HEK293 (cell line): Measurements from ENCODE around the gene ARL13A.

Experiments used
- CTCF ChIA-PET: fragments of 350-600 bp; formaldehyde crosslinking; extraction: SDS; loops from one replicate; lab custom pipeline; 2021; ENCODE audit warnings: antibody characterized with exemption; lab: Yijun Ruan, JAX
- POLR2A ChIA-PET: fragments of 300-600 bp; formaldehyde crosslinking; extraction: SDS; loops from one replicate; lab custom pipeline; 2020; ENCODE audit warnings: antibody characterized with exemption, inconsistent platforms; lab: Yijun Ruan, JAX
- H3K27ac ChIP-seq: fragments of 200-500 bp; sonication (Bioruptor generic); 2 replicates; pipeline ENCODE4 v1.5.1; 2014; ENCODE audit warnings: low read depth, low read length, control low read depth, inconsistent platforms; ENCODE audit errors: extremely low read depth
- H3K36me3 ChIP-seq, 2 experiments: fragments of 200-500 bp in 1 of 2; sonication (Bioruptor generic) in 1 of 2; 1 replicate in 1 of 2; 2 replicates in 1 of 2; pipeline ENCODE4 v1.5.1; 2014 to 2017; ENCODE audit warnings: inconsistent platforms in 2 of 2, low read length in 2 of 2; ENCODE audit not compliant: control insufficient read depth in 2 of 2, insufficient read depth in 1 of 2
- H3K4me1 ChIP-seq: fragments of 200-500 bp; sonication (Bioruptor generic); 2 replicates; pipeline ENCODE4 v1.5.1; 2014; ENCODE audit warnings: mild to moderate bottlenecking, low read length, inconsistent platforms; ENCODE audit not compliant: control insufficient read depth, insufficient read depth
- H3K4me3 ChIP-seq: 2 replicates; pipeline ENCODE4 v1.5.1; 2011; ENCODE audit warnings: low read depth, mild to moderate bottlenecking, control low read depth, low read length, moderate library complexity
- H3K9me3 ChIP-seq: fragments of 200-500 bp; sonication (Bioruptor generic); 2 replicates; pipeline ENCODE4 v1.5.1; 2014; ENCODE audit warnings: low read depth, low read length, inconsistent platforms; ENCODE audit not compliant: control insufficient read depth, insufficient read depth
- GLIS2 ChIP-seq: fragments of 450-650 bp; formaldehyde crosslinking; IDR thresholded peaks from 2 replicates; pipeline ENCODE4 v1.5.1; 2016; ENCODE audit warnings: missing biosample characterization, missing genetic modification characterization
- MEIS1 ChIP-seq: sonication (generic); formaldehyde crosslinking; IDR thresholded peaks from 2 replicates; pipeline ENCODE4 v1.8.1; 2022; ENCODE audit warnings: missing genetic modification reagents, mild to moderate bottlenecking, borderline replicate concordance
- PRDM1 ChIP-seq: fragments of 450-650 bp; formaldehyde crosslinking; IDR thresholded peaks from 2 replicates; pipeline ENCODE4; 2016; ENCODE audit warnings: missing biosample characterization, missing genetic modification characterization
- YY2 ChIP-seq: fragments of 450-650 bp; formaldehyde crosslinking; IDR thresholded peaks from 2 replicates; pipeline ENCODE4 v1.5.1; 2016; ENCODE audit warnings: missing biosample characterization, missing genetic modification characterization
- ZNF121 ChIP-seq: fragments of 450-650 bp; formaldehyde crosslinking; IDR thresholded peaks from 2 replicates; pipeline ENCODE4 v1.5.1; 2016; ENCODE audit warnings: missing biosample characterization, missing genetic modification characterization
- ZNF146 ChIP-seq: fragments of 450-650 bp; formaldehyde crosslinking; IDR thresholded peaks from 2 replicates; pipeline ENCODE4 v1.5.1; 2016; ENCODE audit warnings: missing biosample characterization, missing genetic modification characterization
- ZNF221 ChIP-seq: fragments of 450-650 bp; formaldehyde crosslinking; IDR thresholded peaks from 2 replicates; pipeline ENCODE4 v1.5.1; 2017; ENCODE audit warnings: missing biosample characterization, missing genetic modification characterization, borderline replicate concordance
- ZNF223 ChIP-seq: fragments of 450-650 bp; formaldehyde crosslinking; IDR thresholded peaks from 2 replicates; pipeline ENCODE4 v1.5.1; 2016; ENCODE audit warnings: missing biosample characterization, missing genetic modification characterization
- ZNF416 ChIP-seq: fragments of 450-650 bp; formaldehyde crosslinking; IDR thresholded peaks from 2 replicates; pipeline ENCODE4 v1.5.1; 2016; ENCODE audit warnings: missing biosample characterization, missing genetic modification characterization
- ZNF501 ChIP-seq: fragments of 450-650 bp; formaldehyde crosslinking; IDR thresholded peaks from 2 replicates; pipeline ENCODE4 v1.5.1; 2016; ENCODE audit warnings: missing biosample characterization, missing genetic modification characterization
- ZNF529 ChIP-seq: fragments of 450-650 bp; formaldehyde crosslinking; IDR thresholded peaks from 2 replicates; pipeline ENCODE4 v1.5.1; 2017; ENCODE audit warnings: missing genetic modification characterization, missing biosample characterization; ENCODE audit not compliant: insufficient replicate concordance
- ZNF548 ChIP-seq: fragments of 450-650 bp; formaldehyde crosslinking; IDR thresholded peaks from 2 replicates; pipeline ENCODE4 v1.5.1; 2016; ENCODE audit warnings: missing biosample characterization, missing genetic modification characterization
- ZNF624 ChIP-seq: fragments of 450-650 bp; formaldehyde crosslinking; IDR thresholded peaks from 2 replicates; pipeline ENCODE4 v1.5.1; 2017; ENCODE audit warnings: missing biosample characterization, missing genetic modification characterization
- ZNF677 ChIP-seq: fragments of 450-650 bp; IDR thresholded peaks from 2 replicates; pipeline ENCODE4 v1.5.0; 2018; ENCODE audit warnings: missing biosample characterization, mild to moderate bottlenecking, missing genetic modification characterization, moderate library complexity
- ZXDB ChIP-seq: fragments of 450-650 bp; formaldehyde crosslinking; IDR thresholded peaks from 2 replicates; pipeline ENCODE4 v1.5.1; 2016; ENCODE audit warnings: missing biosample characterization, missing genetic modification characterization
- TF ChIP-seq, protein P1 (sequence below): fragments of 450-650 bp; formaldehyde crosslinking; IDR thresholded peaks from 2 replicates; pipeline ENCODE4 v1.5.1; 2017; ENCODE audit warnings: missing biosample characterization, missing genetic modification characterization
- TF ChIP-seq, protein P2 (sequence below): fragments of 450-650 bp; formaldehyde crosslinking; IDR thresholded peaks from 2 replicates; pipeline ENCODE4 v1.5.1; 2016; ENCODE audit warnings: missing biosample characterization, missing genetic modification characterization
- TF ChIP-seq, protein P3 (sequence below): fragments of 450-650 bp; formaldehyde crosslinking; IDR thresholded peaks from 2 replicates; pipeline ENCODE4 v1.5.0; 2017; ENCODE audit warnings: missing biosample characterization, missing genetic modification characterization, borderline replicate concordance
- TF ChIP-seq, protein P4 (sequence below): fragments of 450-650 bp; formaldehyde crosslinking; IDR thresholded peaks from 2 replicates; pipeline ENCODE4; 2016; ENCODE audit warnings: missing biosample characterization, missing genetic modification characterization
- TF ChIP-seq, protein P5 (sequence below): fragments of 450-650 bp; formaldehyde crosslinking; IDR thresholded peaks from 2 replicates; pipeline ENCODE4 v1.5.1; 2016; ENCODE audit warnings: missing biosample characterization, missing genetic modification characterization, borderline replicate concordance
- TF ChIP-seq, protein P6 (sequence below): fragments of 450-650 bp; formaldehyde crosslinking; IDR thresholded peaks from 2 replicates; pipeline ENCODE4 v1.5.1; 2016; ENCODE audit warnings: missing biosample characterization, missing genetic modification characterization

ARL13A gene

DNA sequence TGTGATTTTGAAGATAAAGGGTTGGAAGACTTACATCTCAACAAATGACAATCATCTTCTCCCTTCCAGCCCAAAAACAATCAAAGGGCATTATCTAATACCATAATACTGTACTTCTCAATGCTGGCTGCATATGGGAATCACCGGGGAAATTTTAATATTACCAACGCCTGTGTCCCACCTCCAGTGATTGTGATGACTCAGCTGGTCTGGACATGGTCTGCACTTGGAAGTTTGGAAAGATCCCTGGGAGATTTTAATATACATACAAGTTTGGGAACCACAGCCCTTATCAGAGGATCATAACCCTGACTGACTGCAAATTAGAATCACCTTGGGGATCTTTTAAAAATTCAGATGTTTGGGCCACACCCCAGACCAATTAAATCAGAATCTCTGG is 29.9 kb downstream of the ARL13A start (continued):
- TF ChIP-seq GLIS2 (tag by site-specific recombination) = no peak
- no peak for TF ChIP-seq ZNF677 (tag by site-specific recombination)
- TF ChIP-seq ZNF221 (tag by site-specific recombination) = no peak
- no peak for TF ChIP-seq ZNF501 (tag by site-specific recombination)

DNA sequence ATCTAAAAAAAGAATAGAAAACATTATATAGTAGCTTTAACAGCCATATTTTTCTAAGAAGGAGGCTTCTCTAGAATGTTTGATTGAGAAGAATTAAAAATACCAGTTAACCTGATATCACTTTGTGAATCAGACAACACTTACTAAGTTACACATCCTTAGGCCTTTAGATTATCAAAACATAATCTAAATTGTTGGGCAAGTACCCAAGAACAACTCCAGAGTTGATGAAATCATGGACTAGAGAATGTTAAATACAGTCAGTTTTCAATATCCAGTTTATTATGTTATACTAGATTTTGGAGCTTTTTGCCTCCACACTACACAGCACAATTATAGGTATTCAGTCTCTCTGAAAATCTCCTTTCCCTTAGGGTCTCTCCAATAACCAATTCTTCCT is 39.6 kb downstream of the ARL13A start:
- POLR2A ChIA-PET = no interaction called here
- Histone ChIP-seq H3K4me3 (no peak overlapping the region), H3K36me3 (peaks cover 20 to 46% of the 10 kb centered on the region in 2 experiments), H3K9me3 (no peaks in the 10 kb centered on the region), H3K4me1 (no peaks in the 10 kb centered on the region), H3K27ac (no peak overlapping the region)
- TF ChIP-seq ZNF121 (no peak), YY2 (tag by site-specific recombination) (no peak), ZNF146 (no peak), ZNF624 (tag by site-specific recombination) (no peak), ZNF416 (tag by site-specific recombination) (no peak), ZNF548 (tag by site-specific recombination) (no peak), ZNF529 (tag by site-specific recombination) (no peak), ZNF223 (tag by site-specific recombination) (no peak), ZXDB (tag by site-specific recombination) (no peak), MEIS1 (CRISPR knock-in tag) (no peak), PRDM1 (tag by site-specific recombination) (no peak)
- TF ChIP-seq, protein P1, sequence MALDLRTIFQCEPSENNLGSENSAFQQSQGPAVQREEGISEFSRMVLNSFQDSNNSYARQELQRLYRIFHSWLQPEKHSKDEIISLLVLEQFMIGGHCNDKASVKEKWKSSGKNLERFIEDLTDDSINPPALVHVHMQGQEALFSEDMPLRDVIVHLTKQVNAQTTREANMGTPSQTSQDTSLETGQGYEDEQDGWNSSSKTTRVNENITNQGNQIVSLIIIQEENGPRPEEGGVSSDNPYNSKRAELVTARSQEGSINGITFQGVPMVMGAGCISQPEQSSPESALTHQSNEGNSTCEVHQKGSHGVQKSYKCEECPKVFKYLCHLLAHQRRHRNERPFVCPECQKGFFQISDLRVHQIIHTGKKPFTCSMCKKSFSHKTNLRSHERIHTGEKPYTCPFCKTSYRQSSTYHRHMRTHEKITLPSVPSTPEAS (tag by site-specific recombination) = no peak
- TF ChIP-seq, protein P2, sequence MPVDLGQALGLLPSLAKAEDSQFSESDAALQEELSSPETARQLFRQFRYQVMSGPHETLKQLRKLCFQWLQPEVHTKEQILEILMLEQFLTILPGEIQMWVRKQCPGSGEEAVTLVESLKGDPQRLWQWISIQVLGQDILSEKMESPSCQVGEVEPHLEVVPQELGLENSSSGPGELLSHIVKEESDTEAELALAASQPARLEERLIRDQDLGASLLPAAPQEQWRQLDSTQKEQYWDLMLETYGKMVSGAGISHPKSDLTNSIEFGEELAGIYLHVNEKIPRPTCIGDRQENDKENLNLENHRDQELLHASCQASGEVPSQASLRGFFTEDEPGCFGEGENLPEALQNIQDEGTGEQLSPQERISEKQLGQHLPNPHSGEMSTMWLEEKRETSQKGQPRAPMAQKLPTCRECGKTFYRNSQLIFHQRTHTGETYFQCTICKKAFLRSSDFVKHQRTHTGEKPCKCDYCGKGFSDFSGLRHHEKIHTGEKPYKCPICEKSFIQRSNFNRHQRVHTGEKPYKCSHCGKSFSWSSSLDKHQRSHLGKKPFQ = no peak
- TF ChIP-seq, protein P3, sequence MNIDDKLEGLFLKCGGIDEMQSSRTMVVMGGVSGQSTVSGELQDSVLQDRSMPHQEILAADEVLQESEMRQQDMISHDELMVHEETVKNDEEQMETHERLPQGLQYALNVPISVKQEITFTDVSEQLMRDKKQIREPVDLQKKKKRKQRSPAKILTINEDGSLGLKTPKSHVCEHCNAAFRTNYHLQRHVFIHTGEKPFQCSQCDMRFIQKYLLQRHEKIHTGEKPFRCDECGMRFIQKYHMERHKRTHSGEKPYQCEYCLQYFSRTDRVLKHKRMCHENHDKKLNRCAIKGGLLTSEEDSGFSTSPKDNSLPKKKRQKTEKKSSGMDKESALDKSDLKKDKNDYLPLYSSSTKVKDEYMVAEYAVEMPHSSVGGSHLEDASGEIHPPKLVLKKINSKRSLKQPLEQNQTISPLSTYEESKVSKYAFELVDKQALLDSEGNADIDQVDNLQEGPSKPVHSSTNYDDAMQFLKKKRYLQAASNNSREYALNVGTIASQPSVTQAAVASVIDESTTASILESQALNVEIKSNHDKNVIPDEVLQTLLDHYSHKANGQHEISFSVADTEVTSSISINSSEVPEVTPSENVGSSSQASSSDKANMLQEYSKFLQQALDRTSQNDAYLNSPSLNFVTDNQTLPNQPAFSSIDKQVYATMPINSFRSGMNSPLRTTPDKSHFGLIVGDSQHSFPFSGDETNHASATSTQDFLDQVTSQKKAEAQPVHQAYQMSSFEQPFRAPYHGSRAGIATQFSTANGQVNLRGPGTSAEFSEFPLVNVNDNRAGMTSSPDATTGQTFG (tag by site-specific recombination) = no peak
- TF ChIP-seq, protein P4, sequence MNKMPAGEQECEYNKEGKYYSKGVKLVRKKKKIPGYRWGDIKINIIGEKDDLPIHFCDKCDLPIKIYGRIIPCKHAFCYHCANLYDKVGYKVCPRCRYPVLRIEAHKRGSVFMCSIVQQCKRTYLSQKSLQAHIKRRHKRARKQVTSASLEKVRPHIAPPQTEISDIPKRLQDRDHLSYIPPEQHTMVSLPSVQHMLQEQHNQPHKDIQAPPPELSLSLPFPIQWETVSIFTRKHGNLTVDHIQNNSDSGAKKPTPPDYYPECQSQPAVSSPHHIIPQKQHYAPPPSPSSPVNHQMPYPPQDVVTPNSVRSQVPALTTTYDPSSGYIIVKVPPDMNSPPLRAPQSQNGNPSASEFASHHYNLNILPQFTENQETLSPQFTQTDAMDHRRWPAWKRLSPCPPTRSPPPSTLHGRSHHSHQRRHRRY (tag by site-specific recombination) = no peak
- TF ChIP-seq, protein P5, sequence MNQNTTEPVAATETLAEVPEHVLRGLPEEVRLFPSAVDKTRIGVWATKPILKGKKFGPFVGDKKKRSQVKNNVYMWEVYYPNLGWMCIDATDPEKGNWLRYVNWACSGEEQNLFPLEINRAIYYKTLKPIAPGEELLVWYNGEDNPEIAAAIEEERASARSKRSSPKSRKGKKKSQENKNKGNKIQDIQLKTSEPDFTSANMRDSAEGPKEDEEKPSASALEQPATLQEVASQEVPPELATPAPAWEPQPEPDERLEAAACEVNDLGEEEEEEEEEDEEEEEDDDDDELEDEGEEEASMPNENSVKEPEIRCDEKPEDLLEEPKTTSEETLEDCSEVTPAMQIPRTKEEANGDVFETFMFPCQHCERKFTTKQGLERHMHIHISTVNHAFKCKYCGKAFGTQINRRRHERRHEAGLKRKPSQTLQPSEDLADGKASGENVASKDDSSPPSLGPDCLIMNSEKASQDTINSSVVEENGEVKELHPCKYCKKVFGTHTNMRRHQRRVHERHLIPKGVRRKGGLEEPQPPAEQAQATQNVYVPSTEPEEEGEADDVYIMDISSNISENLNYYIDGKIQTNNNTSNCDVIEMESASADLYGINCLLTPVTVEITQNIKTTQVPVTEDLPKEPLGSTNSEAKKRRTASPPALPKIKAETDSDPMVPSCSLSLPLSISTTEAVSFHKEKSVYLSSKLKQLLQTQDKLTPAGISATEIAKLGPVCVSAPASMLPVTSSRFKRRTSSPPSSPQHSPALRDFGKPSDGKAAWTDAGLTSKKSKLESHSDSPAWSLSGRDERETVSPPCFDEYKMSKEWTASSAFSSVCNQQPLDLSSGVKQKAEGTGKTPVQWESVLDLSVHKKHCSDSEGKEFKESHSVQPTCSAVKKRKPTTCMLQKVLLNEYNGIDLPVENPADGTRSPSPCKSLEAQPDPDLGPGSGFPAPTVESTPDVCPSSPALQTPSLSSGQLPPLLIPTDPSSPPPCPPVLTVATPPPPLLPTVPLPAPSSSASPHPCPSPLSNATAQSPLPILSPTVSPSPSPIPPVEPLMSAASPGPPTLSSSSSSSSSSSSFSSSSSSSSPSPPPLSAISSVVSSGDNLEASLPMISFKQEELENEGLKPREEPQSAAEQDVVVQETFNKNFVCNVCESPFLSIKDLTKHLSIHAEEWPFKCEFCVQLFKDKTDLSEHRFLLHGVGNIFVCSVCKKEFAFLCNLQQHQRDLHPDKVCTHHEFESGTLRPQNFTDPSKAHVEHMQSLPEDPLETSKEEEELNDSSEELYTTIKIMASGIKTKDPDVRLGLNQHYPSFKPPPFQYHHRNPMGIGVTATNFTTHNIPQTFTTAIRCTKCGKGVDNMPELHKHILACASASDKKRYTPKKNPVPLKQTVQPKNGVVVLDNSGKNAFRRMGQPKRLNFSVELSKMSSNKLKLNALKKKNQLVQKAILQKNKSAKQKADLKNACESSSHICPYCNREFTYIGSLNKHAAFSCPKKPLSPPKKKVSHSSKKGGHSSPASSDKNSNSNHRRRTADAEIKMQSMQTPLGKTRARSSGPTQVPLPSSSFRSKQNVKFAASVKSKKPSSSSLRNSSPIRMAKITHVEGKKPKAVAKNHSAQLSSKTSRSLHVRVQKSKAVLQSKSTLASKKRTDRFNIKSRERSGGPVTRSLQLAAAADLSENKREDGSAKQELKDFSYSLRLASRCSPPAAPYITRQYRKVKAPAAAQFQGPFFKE (tag by site-specific recombination) = no peak
- TF ChIP-seq, protein P6, sequence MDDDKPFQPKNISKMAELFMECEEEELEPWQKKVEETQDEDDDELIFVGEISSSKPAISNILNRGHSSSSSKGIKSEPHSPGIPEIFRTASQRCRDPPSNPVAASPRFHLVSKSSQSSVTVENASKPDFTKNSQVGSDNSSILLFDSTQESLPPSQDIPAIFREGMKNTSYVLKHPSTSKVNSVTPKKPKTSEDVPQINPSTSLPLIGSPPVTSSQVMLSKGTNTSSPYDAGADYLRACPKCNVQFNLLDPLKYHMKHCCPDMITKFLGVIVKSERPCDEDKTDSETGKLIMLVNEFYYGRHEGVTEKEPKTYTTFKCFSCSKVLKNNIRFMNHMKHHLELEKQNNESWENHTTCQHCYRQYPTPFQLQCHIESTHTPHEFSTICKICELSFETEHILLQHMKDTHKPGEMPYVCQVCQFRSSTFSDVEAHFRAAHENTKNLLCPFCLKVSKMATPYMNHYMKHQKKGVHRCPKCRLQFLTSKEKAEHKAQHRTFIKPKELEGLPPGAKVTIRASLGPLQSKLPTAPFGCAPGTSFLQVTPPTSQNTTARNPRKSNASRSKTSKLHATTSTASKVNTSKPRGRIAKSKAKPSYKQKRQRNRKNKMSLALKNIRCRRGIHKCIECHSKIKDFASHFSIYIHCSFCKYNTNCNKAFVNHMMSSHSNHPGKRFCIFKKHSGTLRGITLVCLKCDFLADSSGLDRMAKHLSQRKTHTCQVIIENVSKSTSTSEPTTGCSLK (tag by site-specific recombination) = no peak
- CTCF ChIA-PET = interaction anchor here (1.0 kb wide), 1 partner anchor 240 kb away, joined by 3 read pairs; no protein-coding TSS in a partner anchor
